Activated CD8-positive, alpha-beta memory T cell treated with anti-CD3 and anti-CD28 coated beads for 4 hours (primary cell): ENCODE measurements around the gene CPXM2.

Experiments used
- DNase-seq, 2 donors: peaks; one replicate each; pipeline ENCODE4 v3.0.0-alpha.2; 2020; ENCODE audit warnings: low read depth in 2 of 2

The CPXM2 gene

DNA sequence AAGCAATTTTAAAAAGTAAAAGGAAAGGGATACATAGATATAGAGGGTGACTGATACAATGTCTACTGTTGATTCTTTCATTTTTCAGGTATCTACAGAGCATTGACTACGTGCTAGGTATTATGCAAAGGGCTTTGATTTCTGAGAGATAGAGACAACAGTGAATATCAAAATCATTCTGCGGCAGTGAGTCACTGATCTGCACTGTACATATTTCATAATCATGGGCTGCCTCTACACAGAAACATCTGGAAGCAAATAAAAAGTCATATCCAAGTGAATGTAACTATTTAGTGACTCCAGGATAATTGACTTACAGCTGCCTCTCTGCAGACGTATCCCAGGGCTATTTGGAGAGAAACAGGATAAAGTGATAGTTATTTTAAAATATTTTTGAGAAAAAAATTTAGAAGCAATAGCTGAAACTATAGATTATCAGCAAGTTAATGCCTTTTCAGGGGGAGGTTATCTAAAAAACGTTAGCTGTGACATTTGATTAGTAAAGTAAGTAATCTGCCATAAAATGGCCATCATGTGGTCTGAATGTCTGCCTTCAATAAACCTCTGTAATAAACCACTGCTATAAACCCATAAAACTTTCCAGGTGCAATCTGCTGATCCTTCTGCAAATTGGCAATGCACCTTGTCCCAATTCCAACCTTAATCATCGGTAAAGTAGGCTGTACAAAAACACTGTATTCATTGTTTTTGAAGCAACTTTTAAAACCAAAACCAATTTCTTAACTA lies 43.7 kb downstream of the CPXM2 start:
- no peak for DNase-seq

DNA sequence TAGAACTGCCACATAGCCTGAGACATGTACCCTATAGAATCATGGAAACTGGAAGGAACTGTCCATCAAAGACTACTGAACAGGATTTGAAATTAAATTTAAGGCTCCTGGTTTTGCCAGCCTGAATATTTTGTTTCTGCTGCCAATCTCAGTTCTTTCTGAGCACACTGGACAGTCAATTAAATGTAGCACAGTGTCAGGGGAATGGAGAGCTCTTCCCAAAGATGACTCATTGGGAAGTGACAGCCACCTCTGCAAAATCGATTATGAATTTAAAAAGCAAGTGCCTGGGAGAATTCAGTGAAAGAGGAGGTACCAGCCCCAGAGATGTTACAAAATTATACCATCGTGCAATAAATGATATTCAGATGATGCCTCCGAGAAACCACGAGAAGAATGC lies 47.8 kb downstream of the CPXM2 start:
- no peak for DNase-seq

DNA sequence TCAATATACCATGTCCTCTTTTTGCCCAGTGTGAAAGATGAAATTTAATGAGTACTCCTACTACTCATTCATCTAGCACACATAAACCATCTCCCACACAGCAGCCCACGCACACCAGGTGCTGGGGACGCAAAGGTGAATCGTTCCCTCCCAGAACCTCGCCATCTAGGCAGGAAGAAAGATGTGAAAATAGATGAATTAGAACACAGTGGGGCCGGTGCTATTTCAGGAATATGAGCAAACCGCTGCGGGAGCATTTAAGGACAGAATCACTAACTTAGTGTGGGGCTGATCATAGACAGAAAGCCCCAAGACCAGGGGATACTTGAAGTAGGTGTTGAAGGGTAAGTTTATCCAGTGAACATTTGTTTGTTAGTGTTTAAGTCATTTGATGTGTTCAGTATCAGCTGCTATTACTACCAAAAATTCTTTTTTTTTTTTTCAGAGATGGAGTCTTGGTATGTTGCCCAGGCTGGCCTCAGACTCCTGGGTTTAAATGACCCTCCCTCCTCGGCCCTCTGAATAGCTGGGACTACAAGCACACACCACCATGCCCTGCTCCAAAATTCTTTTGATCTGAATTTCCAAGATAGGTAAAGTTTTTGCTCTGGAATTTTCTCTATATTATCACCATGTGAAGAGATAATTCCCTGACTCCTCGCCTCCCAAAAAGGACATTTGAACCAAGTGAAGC lies 48.8 kb downstream of the CPXM2 start:
- DNase-seq: no peak

DNA sequence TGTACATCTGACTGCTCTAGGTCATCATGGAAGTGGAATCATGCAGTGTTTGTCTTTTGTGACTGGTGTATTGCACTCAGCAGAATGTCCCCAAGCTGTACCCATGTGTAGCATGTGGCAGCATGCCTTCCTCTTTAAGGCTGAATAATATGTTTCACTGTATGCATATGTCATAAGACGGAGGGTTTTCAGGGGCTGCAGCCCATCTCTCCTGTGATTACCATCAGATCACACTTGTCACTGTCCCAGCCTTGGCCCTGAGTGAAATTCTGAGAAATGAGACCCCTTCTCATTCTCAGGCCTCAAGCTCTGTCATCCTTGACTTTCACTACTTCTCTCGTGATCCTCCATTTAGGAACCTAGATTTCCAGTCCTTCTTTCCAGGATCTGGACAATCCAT lies 50.0 kb downstream of the CPXM2 start:
- no peak for DNase-seq

DNA sequence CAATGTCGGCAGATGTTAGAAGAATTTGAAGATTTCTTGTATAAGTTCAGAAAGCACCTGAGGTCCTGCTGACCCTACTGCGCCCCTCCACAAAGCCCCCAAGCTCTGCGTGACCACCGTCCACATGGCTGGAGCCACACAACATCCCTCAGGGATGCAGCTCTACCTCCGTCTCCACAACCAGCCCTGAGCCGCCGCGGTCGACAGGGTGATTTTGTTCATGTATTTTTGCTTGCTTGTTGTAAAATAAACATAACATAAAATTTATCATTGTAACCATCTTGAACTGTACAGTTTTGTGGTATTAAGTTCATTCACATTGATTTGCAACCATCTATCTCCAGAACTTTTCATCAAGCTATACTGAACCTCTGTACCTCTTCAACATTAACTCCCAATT lies 50.5 kb downstream of the CPXM2 start:
- DNase-seq: no peak

DNA sequence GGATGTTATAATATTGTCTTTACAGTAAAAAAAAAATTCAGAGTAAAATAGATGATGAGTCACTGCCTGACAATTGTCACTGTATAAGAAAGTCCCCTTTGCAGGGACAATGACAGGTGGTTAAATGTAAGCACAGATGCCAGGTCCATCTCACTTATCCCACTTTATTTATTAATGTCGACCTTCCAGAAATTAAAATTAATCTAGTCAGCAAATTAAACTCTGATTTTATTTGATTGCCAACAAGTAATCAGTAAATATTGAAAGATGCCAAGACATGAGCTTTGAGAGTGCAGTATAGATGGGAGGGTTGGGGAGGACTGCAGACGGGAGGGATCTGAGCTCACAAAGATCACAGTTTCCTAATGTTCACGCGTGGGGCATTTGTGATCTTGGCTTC lies 50.9 kb downstream of the CPXM2 start:
- no peak for DNase-seq

DNA sequence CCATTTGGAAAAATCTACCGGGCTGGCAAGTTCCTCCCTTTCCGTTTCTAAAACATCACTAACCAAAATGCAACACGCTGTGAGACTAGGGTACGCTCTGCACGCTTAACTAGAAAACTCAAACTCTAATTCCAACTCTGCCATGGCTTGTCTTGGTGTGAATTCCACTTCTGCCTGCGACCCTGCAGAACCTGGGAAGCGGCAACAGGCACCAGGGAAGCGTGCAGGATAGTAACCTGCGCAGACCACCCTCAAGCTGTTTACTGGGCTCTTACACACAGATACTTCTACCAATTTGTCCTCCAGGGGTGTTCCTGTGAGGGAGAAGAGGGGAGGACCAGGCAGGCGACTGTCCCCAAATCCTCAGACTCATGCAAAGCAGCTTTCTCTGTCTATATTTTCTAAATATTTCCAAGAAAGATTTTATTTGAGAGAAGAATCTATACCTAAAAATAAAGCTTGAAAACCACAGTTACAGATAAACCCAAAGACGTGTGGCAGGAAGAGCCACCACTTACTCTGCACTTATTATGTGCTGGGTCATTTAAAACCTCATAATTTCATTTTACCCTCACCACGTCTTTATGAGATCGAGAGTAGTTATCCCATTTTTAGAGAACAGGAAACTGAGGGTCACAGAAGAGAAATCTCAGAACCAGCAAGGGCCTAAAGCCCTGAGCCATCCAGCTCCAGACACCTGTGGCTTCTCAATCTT lies 52.9 kb downstream of the CPXM2 start:
- no peak for DNase-seq

DNA sequence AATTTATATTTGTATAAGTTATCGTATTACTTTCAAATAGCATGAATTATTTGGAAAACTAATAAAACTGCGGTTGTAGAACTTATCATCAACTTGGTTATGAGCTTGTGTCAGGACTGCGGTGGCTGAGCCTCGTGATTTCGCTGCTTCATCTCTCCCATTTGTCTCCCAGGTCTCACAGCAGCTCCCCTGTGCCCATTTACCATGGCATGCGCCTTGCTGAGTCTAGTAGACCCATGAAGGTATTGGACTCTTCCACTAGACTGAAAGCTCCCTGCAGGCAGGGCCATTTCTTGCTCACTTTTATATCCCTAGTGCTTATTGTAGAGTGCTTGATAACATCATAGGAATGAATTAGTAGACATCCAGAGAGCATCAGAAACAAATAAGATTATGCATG lies 53.9 kb downstream of the CPXM2 start:
- no peak for DNase-seq

DNA sequence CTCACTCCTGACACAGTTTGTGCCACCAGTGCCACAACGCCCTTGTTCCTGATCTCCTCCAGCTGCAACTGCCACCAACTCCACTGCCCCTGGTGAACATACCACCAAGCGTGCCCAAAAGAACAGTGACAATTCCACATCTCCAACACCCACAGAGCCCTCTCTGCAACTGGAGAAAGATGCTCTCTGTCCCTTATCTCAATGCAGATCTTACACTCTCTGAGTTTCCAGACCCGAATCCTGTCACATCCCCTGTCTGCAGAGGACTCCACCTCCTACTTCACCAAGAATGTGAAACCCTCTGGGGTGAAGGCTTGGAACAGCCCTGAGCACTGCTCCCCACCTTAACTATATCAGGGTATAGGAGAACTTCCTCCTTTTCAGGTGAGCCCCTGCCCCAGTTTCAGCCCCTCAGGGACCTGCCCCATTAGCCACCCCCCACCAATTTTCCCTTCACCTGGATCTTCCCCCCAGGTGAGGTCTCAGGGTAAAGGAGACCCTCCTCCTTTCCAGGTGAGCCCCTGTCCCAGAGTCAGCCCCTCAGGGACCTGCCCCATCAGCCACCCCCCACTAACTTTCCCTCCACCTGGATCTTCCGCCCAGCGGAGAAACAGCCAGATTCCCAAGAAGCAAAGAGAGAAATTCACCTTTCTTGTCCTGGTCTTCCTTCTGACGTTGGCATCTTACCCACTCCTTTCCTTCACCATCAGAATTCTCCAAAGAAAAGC lies 55.0 kb downstream of the CPXM2 start:
- DNase-seq: no peak

DNA sequence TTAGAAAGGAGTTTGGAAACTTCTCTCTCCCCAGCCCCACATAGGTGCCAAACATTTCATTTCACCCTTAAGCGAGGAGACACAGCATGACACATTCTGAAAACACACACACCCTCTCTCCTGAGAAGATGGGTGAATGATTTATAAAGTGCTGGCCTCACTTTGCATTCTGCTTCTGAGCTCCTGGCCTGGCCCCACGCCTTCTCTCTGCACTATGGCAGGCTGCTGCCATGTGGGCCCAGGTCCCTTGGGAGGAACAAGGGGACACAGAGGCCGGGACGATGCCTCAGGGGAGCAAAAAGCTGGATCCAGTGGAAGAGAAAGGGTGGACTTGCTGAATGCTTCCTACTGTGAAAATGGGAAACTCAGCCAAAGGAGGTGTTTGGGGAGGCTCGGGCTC lies 56.0 kb downstream of the CPXM2 start:
- no peak for DNase-seq

DNA sequence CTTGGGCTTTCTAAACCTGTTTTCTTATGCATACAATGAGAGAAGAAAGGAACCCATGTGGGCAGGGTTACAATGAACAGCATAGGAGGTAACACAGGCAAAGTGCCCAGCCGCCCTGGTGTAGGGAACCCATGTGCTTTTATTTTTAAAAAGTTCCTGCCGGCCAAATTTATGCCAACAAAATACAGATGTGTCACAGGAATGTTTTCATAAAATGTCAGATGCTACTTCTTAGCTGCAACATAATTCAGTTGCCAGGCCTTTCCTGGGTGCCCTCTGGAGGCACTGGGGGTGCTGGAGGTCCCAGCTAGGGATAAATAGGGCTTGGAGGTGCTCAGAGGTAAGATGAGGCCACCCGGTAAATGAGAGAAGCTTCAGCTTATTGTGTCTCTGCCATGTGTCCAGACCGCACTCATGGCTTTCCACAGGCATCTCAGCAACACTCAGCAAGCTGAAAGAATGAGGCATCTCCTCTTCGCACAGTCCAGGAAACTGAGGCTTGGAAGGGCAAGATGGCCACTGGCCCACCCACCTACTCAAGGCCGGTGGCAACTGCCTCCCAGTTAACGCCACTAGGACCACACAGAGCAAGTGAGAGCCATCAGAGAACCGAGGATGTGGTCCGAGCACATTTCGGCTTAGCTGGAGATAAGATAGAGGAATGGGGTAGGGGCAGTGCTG lies 58.3 kb downstream of the CPXM2 start:
- no peak for DNase-seq

DNA sequence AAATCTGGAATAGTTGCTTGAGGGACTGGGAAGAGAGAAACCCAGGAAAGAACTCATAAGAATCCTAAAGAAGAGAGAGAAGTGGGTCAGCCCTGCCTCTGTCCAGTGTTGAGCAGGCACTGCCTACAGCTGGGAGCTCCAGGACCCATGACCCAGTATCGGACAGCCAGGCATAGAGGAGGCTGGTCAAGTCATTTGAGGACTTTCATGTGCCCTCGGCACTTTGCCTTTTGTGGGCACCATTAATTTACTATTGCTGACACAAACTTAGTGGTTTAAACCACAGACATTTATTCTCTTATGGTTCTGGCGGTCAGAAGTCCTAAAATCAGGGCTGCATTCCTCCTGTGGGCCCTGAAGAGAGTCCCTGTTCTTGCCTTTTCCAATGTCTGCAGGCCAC lies 60.3 kb downstream of the CPXM2 start:
- DNase-seq: no peak

DNA sequence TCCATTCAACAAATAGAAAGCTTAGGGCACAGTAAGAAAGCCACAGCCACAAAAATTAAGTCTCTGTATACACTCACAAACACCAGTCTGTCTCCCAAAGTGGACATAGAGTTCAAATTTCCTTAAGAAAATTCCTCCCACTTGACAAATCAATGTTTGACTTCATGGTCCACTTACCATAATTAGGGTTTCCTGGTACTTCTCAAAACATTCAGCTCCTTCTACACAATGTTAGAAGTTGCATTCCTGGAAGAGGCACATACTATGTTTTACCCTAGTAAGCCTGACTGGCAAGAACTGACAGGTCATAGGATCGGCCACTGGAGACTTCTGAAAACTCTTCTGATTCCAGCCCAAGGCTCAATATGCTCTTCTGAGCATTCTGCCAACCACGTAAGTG lies 70.5 kb downstream of the CPXM2 start:
- no peak for DNase-seq

DNA sequence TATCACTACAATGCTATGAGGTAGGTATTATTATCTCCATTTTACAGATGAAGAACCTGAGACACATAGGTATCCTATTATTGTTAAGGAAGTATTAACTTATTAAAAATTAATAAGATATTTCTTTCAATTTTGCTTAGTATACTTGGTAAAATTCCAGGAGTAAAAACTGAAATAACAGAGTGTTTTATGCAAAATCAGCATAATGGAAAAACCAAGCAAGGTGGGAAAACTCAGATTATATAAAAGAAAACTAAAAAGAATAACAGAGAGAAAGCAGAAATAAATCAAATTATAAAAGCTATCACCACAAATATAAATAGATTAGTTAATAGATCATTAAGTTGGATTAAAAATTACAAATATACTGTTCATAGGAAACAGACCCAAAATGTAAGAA lies 82.0 kb downstream of the CPXM2 start:
- DNase-seq: no peak

DNA sequence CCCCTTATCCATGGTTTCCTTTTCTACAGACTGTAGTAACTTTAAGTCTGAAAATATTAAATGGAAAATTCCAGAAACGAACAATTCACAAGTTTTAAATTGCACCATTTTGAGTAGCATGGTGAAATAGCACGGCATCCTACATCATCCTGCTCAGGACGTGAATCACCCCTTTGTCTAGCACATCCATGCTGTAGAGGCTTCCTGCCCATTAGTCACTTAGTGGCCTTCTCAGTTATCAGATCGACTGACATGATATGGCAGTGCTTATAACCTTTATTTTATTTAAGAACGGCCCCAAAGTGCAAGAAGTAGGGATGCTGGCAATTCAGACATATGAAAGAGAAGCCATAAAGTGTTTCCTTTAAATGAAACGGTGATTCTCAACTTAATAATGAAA lies 82.7 kb downstream of the CPXM2 start:
- DNase-seq: no peak

DNA sequence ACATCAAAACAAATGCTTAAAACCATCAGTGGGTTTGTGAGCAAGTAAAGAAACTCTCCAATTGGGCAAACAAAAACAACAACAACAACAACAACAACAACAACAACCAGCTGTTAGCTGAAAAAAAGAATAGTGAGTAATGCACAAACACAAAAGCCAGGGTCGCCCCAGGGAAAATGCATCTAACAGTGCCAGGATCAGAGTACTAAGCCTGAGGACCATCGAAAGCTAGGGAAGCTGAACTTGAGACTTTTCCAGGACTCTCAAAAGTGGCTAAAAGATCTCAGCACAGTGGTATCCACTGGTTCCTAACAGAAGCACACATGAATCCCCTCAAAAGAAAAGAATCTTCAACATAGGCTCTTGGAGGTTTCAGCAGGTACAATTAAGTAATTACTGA lies 83.3 kb downstream of the CPXM2 start:
- DNase-seq: no peak

DNA sequence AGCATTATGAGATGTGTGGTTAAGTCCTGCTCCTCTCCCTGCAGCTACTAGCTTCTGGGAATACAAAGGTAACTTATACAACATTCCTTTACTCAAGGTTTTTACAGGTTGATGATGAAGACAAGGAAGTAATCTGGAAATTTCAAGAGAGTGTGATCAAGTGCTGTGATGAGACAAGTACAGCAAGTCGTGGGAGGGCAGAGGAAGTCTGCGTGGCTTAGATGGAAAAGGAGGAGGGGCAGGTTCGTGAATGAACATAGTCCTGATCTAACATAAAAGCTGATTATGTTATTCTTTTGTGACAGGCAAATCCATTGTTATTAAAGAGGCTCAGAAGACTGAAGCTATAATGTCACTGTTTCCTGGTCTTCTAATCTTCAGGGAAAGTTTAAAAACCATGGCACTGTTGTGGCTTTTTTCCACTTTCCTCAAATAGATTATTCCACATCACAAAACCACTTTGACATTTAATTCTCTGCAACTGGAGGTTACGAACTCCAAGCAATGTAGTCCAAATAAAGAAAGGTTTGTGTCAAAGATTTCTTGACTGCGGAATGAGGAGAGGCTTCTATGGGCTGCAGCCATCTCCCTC lies 84.1 kb downstream of the CPXM2 start:
- no peak for DNase-seq

DNA sequence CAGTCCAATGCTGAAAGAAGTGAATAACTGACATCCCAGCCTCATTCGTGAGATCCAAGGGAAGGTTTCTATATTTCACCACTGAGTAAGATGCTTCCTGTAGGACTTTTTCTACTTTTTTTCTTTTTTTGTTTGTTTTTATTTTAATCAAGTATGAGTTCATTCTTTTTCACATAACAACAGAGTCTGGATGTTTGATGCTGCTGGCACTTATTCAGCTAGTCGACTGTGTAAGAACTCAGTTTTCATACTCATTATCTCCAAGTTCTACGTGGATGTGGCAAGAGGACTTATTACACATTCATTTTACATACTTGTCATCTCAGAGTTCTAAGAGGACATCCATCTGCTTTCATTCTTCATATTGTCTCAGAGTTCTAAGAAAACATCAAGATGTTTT lies 86.9 kb downstream of the CPXM2 start:
- DNase-seq: no peak

DNA sequence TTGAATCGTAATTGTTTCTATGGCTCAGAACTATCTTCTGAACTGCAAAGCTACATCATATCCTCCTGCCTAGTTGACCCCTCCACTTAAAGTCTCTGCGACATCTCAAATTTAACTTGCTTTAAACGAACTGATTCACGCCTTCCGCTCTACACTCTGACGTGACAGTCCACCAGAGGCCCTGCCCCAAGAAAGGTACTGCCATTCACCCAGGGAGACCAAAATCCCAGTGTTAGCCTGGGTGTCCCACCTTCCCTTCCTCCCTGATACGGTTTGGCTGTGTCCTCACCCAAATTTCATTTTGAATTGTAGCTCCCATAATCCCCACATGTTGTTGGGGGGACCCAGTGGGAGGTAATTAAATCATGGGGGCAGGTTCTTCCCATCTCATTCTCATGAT lies 90.8 kb downstream of the CPXM2 start:
- no peak for DNase-seq

DNA sequence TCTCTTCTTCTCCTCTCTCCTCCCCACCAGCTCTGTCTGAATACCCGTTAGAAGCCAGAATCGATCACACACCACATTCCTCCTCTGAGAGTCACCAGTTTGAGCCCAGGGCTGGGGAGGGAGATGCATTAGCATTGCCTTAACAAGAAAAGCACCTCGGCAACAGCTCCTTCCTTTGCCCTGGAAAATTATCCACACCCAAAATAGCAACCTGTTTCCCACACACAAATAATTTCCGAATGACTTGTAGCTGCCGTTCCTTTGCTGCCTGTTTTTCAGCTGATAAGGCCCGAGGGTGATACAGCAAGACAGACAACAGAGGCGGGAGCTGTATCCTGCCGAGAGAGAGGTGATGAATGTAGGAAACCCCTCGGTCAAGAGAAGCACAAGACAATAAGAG lies 91.3 kb downstream of the CPXM2 start:
- no peak for DNase-seq

DNA sequence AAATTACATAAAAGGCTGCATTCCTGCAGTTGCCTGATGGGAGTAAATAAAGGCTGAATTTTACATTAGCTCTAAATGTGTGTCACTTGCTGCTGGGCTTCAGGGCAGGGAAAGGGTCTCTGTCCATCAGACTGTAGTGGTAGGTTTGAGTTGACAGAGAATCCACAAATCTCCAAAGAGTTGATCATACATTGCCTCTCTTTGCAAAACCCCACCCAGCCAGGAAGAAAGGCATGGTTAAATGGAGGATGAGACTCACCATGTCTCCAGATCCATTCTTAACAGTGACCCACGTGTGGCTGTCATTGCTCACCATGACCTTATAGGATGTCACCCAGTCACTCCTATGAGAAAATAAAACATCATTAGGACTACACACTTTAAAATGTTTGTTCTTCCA lies 92.8 kb downstream of the CPXM2 start:
- no peak for DNase-seq
